Neural cell (in vitro differentiated cells): ENCODE results near the gene FOXP4. TPM values are rescaled to one million over a fixed set of nuclear protein-coding genes. Genes with fewer than 3 reads are reported as not detected.
"Not testable (repeated sequence)": the region's sequence is repeated elsewhere in the genome, so short reads cannot be mapped to it uniquely, and the experiment has no call there.

Experiments
- H2AFZ ChIP-seq: fragments of 200-600, 300-800 bp; sonication (generic), shearing (Covaris generic); 2 replicates; pipeline ENCODE4 v1.6.0; 2014; ENCODE audit warnings: low read depth, mild to moderate bottlenecking, antibody characterized with exemption, low read length, moderate library complexity
- H3F3A ChIP-seq: fragments of 200-600 bp; shearing (Covaris generic); 2 replicates; pipeline ENCODE4 v1.6.1; 2016; ENCODE audit warnings: mild to moderate bottlenecking, moderate library complexity, mixed read lengths, antibody characterized with exemption, low read length; ENCODE audit not compliant: insufficient read depth, poor library complexity, severe bottlenecking
- H3K27ac ChIP-seq: fragments of 200-600, 300-800 bp; sonication (generic), shearing (Covaris generic); 2 replicates; pipeline ENCODE4 v1.5.1; 2014; ENCODE audit warnings: mild to moderate bottlenecking, low read length, moderate library complexity
- H3K27me3 ChIP-seq: fragments of 300-800, 200-600 bp; sonication (generic), shearing (Covaris generic); 2 replicates; pipeline ENCODE4 v1.6.0; 2014; ENCODE audit warnings: mild to moderate bottlenecking, low read depth, low read length, moderate library complexity; ENCODE audit not compliant: insufficient read depth
- H3K36me3 ChIP-seq: fragments of 300-800, 200-600 bp; sonication (generic), shearing (Covaris generic); 2 replicates; pipeline ENCODE4 v1.5.1; 2014; ENCODE audit warnings: mild to moderate bottlenecking, antibody characterized with exemption, low read length, moderate library complexity; ENCODE audit not compliant: insufficient read depth
- H3K4me2 ChIP-seq: fragments of 300-800, 200-600 bp; sonication (generic), shearing (Covaris generic); 2 replicates; pipeline ENCODE4 v1.6.0; 2014; ENCODE audit warnings: mild to moderate bottlenecking, low read length
- H3K4me3 ChIP-seq: fragments of 300-800, 200-600 bp; sonication (generic), shearing (Covaris generic); 2 replicates; pipeline ENCODE4 v1.5.1; 2014; ENCODE audit warnings: mild to moderate bottlenecking, low read length, moderate library complexity
- H3K79me2 ChIP-seq: fragments of 200-600 bp; shearing (Covaris generic); replicated peaks from 2 replicates; pipeline ENCODE4 v1.6.0; 2014; ENCODE audit warnings: mild to moderate bottlenecking, low read length, moderate library complexity; ENCODE audit not compliant: insufficient read depth
- H3K9ac ChIP-seq: fragments of 300-800, 200-600 bp; sonication (generic), shearing (Covaris generic); 2 replicates; pipeline ENCODE4 v1.6.1; 2016; ENCODE audit warnings: mild to moderate bottlenecking, low read length, mixed read lengths
- H3K9me2 ChIP-seq: fragments of 200-600 bp; shearing (Covaris generic); 2 replicates; pipeline ENCODE4 v1.6.1; 2016; ENCODE audit warnings: mild to moderate bottlenecking, low read length, mixed read lengths; ENCODE audit not compliant: insufficient read depth
- H3K9me3 ChIP-seq: fragments of 200-600, 300-800 bp; sonication (generic), shearing (Covaris generic); 2 replicates; pipeline ENCODE4 v1.6.1; 2016; ENCODE audit warnings: mild to moderate bottlenecking, mixed run types, low read length, moderate library complexity, mixed read lengths
- H4K20me1 ChIP-seq: fragments of 200-600 bp; shearing (Covaris generic); 2 replicates; pipeline ENCODE4 v1.6.1; 2016; ENCODE audit warnings: mild to moderate bottlenecking, mixed run types; ENCODE audit not compliant: insufficient read depth
- EP300 ChIP-seq: fragments of 450-650 bp; conservative IDR thresholded peaks from 2 replicates; pipeline ENCODE4 v1.6.1; 2014; ENCODE audit warnings: antibody characterized with exemption, mild to moderate bottlenecking, moderate library complexity; ENCODE audit not compliant: poor library complexity, severe bottlenecking
- EZH2 ChIP-seq: fragments of 200-600, 300-800 bp; shearing (Covaris generic), sonication (generic); IDR thresholded peaks from 2 replicates; pipeline ENCODE4 v1.6.1; 2014; ENCODE audit warnings: antibody characterized with exemption, low read length, borderline replicate concordance, mild to moderate bottlenecking; ENCODE audit not compliant: insufficient read depth, poor library complexity, severe bottlenecking
- MXI1 ChIP-seq: fragments of 450-650 bp; conservative IDR thresholded peaks from 2 replicates; pipeline ENCODE4 v1.6.1; 2014; ENCODE audit warnings: antibody characterized with exemption, mild to moderate bottlenecking; ENCODE audit not compliant: poor library complexity, severe bottlenecking
- POLR2AphosphoS5 ChIP-seq: IDR thresholded peaks from 2 replicates; pipeline ENCODE4 v1.6.1; 2012
- RAD21 ChIP-seq: fragments of 450-650 bp; conservative IDR thresholded peaks from 2 replicates; pipeline ENCODE4 v1.6.1; 2014; ENCODE audit warnings: antibody characterized with exemption, mild to moderate bottlenecking, moderate library complexity
- SMC3 ChIP-seq: fragments of 450-650 bp; conservative IDR thresholded peaks from 2 replicates; pipeline ENCODE4 v1.6.1; 2014; ENCODE audit warnings: antibody characterized with exemption, mild to moderate bottlenecking, moderate library complexity; ENCODE audit not compliant: poor library complexity
- TAF1 ChIP-seq: IDR thresholded peaks from 2 replicates; pipeline ENCODE4 v1.6.1; 2012; ENCODE audit warnings: low read depth
- polyA plus RNA-seq: library from polyadenylated mRNA; depleted of rRNA; stranded (reverse); fragments of >200 nt; gene quantifications from 2 replicates; pipeline ENCODE4 v1.2.3, GENCODE V29; 2014
- TF ChIP-seq, protein P1 (sequence below): IDR thresholded peaks from 2 replicates; pipeline ENCODE4 v1.6.1; 2012; ENCODE audit warnings: borderline replicate concordance
- TF ChIP-seq, protein P2 (sequence below): fragments of 450-650 bp; IDR thresholded peaks from 2 replicates; pipeline ENCODE4 v1.5.1; 2014; ENCODE audit warnings: antibody characterized with exemption, mild to moderate bottlenecking, moderate library complexity; ENCODE audit not compliant: poor library complexity, severe bottlenecking

FOXP4 gene
- polyA plus RNA-seq, 1 donor from 2014 or later = 7.1 TPM

DNA sequence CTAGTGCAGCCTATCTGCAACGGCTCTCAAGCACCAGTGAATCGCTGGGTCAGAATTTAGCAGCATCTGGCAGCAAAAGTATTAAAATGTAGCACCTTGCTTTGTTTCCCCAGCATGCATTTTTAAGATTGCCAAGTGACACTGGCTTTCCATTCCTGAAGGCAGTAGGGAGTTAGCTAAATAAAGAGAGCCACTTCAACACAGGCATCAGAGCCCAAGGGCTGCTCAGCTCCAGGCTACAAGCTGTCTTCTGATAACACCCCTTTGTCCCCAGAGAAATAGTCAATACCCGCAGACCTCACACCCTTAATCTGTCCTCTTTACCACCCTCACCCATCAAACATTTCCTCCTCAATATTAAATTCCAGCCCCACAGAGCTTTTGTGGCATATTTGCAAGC is 72.4 kb downstream of the FOXP4 start:
- TF ChIP-seq, protein P1, sequence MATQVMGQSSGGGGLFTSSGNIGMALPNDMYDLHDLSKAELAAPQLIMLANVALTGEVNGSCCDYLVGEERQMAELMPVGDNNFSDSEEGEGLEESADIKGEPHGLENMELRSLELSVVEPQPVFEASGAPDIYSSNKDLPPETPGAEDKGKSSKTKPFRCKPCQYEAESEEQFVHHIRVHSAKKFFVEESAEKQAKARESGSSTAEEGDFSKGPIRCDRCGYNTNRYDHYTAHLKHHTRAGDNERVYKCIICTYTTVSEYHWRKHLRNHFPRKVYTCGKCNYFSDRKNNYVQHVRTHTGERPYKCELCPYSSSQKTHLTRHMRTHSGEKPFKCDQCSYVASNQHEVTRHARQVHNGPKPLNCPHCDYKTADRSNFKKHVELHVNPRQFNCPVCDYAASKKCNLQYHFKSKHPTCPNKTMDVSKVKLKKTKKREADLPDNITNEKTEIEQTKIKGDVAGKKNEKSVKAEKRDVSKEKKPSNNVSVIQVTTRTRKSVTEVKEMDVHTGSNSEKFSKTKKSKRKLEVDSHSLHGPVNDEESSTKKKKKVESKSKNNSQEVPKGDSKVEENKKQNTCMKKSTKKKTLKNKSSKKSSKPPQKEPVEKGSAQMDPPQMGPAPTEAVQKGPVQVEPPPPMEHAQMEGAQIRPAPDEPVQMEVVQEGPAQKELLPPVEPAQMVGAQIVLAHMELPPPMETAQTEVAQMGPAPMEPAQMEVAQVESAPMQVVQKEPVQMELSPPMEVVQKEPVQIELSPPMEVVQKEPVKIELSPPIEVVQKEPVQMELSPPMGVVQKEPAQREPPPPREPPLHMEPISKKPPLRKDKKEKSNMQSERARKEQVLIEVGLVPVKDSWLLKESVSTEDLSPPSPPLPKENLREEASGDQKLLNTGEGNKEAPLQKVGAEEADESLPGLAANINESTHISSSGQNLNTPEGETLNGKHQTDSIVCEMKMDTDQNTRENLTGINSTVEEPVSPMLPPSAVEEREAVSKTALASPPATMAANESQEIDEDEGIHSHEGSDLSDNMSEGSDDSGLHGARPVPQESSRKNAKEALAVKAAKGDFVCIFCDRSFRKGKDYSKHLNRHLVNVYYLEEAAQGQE = no peak
- TF ChIP-seq SMC3 (no peak), MXI1 (no peak), EP300 (no peak)
- no peaks in the 10 kb centered on the region for H3K79me2 ChIP-seq
- H3K36me3 ChIP-seq = no peaks in the 10 kb centered on the region
- H3K9ac ChIP-seq = no peak overlapping the region
- H2AFZ ChIP-seq = no peak overlapping the region
- H3K27ac ChIP-seq = no peak overlapping the region
- no peak overlapping the region for H3K4me2 ChIP-seq
- no peaks in the 10 kb centered on the region for H4K20me1 ChIP-seq
- H3K4me3 ChIP-seq = no peak overlapping the region
- H3K9me3 ChIP-seq = no peaks in the 10 kb centered on the region
- no peaks in the 10 kb centered on the region for H3K27me3 ChIP-seq
- no peaks in the 10 kb centered on the region for H3F3A ChIP-seq
- no peaks in the 10 kb centered on the region for H3K9me2 ChIP-seq

DNA sequence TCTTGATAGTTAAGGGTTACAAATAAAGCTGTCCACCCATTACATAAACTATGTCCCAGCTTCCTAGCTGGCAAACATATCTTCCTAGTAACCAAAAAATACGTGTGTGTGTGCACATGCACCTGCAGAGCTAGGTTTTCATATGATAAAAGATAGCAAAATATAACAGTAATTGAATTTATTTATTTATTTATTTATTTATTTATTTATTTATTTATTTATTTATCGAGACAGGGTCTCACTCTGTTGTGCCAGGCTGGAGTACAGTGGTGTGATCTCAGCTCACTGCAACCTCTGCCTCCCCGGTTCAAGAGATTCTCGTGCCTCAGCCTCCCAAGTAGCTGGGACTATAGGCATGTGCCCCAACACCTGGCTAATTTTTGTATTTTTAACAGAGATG is 73.0 kb downstream of the FOXP4 start:
- not testable (repeated sequence) for H3K9ac ChIP-seq, H4K20me1 ChIP-seq, H2AFZ ChIP-seq, H3K9me3 ChIP-seq, H3K27ac ChIP-seq, H3K4me3 ChIP-seq, H3F3A ChIP-seq, H3K79me2 ChIP-seq, H3K9me2 ChIP-seq, H3K36me3 ChIP-seq, H3K4me2 ChIP-seq, H3K27me3 ChIP-seq

DNA sequence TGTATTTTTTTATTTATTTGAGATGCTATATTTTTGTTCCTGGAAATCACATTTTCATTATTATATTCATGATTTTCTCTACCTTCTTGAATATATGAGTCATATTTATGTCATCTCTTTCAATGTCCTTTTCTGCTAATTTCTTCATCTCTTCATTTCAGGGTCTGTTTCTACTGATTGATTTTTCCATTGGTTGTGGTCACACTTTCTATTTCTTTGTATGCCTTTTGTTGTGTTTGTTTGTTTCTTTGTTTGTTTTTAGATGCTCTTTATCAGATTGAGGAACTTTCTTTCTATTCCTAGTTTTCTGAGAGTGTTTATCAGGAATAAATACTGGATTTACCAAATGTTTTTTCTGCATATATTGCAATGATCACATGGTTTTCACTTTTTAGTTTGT is 75.2 kb downstream of the FOXP4 start:
- H3K9me2 ChIP-seq = no peaks in the 10 kb centered on the region
- no peaks in the 10 kb centered on the region for H3F3A ChIP-seq
- no peaks in the 10 kb centered on the region for H4K20me1 ChIP-seq
- no peak overlapping the region for H3K9ac ChIP-seq
- no peaks in the 10 kb centered on the region for H3K27me3 ChIP-seq
- H3K27ac ChIP-seq = no peak overlapping the region
- H3K36me3 ChIP-seq = no peaks in the 10 kb centered on the region
- no peak overlapping the region for H2AFZ ChIP-seq
- no peaks in the 10 kb centered on the region for H3K79me2 ChIP-seq
- H3K9me3 ChIP-seq = no peaks in the 10 kb centered on the region
- no peak overlapping the region for H3K4me2 ChIP-seq
- H3K4me3 ChIP-seq = no peak overlapping the region
- TF ChIP-seq EZH2 (no peak), TAF1 (no peak), POLR2AphosphoS5 (no peak), MXI1 (no peak), EP300 (no peak), RAD21 (no peak), SMC3 (no peak)
- TF ChIP-seq, protein P2, sequence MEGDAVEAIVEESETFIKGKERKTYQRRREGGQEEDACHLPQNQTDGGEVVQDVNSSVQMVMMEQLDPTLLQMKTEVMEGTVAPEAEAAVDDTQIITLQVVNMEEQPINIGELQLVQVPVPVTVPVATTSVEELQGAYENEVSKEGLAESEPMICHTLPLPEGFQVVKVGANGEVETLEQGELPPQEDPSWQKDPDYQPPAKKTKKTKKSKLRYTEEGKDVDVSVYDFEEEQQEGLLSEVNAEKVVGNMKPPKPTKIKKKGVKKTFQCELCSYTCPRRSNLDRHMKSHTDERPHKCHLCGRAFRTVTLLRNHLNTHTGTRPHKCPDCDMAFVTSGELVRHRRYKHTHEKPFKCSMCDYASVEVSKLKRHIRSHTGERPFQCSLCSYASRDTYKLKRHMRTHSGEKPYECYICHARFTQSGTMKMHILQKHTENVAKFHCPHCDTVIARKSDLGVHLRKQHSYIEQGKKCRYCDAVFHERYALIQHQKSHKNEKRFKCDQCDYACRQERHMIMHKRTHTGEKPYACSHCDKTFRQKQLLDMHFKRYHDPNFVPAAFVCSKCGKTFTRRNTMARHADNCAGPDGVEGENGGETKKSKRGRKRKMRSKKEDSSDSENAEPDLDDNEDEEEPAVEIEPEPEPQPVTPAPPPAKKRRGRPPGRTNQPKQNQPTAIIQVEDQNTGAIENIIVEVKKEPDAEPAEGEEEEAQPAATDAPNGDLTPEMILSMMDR = no peak
- TF ChIP-seq, protein P1 = no peak
